ENCODE measurements around the gene PDIA6.

DNA sequence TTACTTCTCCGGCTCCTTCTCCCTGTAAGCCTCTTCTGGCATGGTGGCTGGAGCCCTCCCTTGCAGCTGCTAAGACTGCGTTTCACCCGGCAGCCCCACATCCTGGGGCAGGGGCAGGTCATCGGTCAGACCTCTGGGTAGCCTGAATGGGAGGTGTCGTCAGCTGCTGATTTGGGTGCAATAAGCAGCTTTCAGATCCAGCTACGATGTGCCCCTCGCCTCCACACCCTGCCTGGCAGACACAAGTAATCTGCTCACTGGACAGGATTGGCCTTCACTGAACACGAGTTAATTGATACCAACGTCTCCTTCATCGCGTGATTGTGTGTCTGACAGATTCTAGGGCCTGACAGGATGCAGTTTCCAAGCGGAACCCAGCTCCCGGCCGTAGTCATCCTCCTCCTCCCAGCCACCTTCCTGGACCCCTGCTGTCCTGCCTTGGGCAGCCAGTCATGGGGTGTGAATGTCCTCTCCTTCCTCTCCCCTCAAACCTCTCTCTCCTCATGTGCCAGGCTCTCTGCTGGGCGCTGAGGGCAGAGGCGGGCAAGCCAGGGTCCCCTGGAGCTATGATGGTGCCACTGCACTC, 18.9 kb upstream of the PDIA6 start:
- no peak for TF ChIP-seq CTCF (IDR thresholded peaks at IDR 0.05; ENCODE audit: insufficient read depth, low read length)
- no peak for TF ChIP-seq REST (IDR thresholded peaks at IDR 0.05; ENCODE audit: insufficient replicate concordance, low read depth)
- TF ChIP-seq POLR2AphosphoS5 (IDR thresholded peaks at IDR 0.05; ENCODE audit: low read depth), result no peak

Data from HL-60 (cell line).